GM12891 (cell line): Measurements from ENCODE around the gene TBR1.

Experiments used
- POLR2A ChIP-seq: IDR thresholded peaks from 2 replicates; pipeline ENCODE4 v1.6.1; 2011; ENCODE audit warnings: low read depth, low read length, control low read depth
- TAF1 ChIP-seq: IDR thresholded peaks from 2 replicates; pipeline ENCODE4 v1.6.1; 2011; ENCODE audit warnings: low read depth, low read length, control low read depth

DNA sequence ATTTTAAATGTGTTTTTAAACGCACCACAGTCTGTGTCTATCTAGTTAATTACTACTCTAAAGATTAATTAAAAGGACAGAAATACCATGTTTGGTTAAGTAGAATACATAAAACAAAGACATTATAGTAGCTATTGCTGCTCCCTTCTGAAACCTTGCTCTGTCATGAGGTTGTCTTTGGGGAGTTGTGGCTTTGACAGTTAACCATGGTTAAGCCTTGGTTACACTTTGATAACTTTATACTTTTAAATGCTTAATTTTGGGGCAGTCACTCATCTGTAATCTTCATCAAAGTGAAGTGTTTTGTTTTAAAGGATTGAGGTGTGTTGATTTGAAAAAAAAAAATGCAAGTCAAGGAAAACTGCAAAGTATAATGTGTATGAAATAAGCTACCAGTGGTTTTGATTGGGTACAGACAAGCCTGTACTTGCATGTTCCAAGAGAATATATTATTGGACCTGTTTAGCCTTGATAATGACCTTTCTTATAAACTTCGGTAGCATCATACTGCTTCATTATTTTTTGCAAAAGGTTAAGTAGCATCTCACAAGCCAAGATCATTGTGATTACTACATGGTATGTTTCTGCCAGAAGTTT lies 29.8 kb upstream of the TBR1 start:
- TF ChIP-seq POLR2A (no peak), TAF1 (no peak)
